A549 (cell line): Measurements from ENCODE around the gene CNOT3.

Source experiments
- CHD2 ChIP-seq: fragments of 150-350 bp; IDR thresholded peaks from 2 replicates; pipeline ENCODE4 v1.6.1; 2014; ENCODE audit warnings: low read length; ENCODE audit not compliant: partially characterized antibody
- CTCF ChIP-seq: fragments of >200 bp; sonication (Bioruptor Twin); formaldehyde crosslinking; IDR thresholded peaks from 3 replicates; pipeline ENCODE4 v1.5.1; 2016
- JUN ChIP-seq, 2 experiments: fragments of >200 bp; sonication (Bioruptor Twin); formaldehyde crosslinking; IDR thresholded peaks; 2 replicates in 1 of 2; 3 replicates in 1 of 2; pipeline ENCODE4 v1.6.1; 2016 to 2017
- KDM5A ChIP-seq: fragments of 200-600 bp; sonication (generic); IDR thresholded peaks from 2 replicates; pipeline ENCODE4 v1.6.1; 2016; ENCODE audit warnings: antibody characterized with exemption, mild to moderate bottlenecking
- MAX ChIP-seq: IDR thresholded peaks from 2 replicates; pipeline ENCODE4 v1.6.1; 2012
- NPAS2 ChIP-seq: fragments of 250-450 bp; sonication (Bioruptor Pico); IDR thresholded peaks from 2 replicates; pipeline ENCODE4 v1.8.0; 2022; ENCODE audit warnings: mild to moderate bottlenecking, moderate library complexity, borderline replicate concordance
- NR3C1 ChIP-seq: fragments of >200 bp; sonication (Bioruptor Twin); formaldehyde crosslinking; IDR thresholded peaks from 3 replicates; pipeline ENCODE4 v1.6.1; 2017
- POLR2A ChIP-seq: IDR thresholded peaks from 2 replicates; pipeline ENCODE4 v1.6.1; 2012; ENCODE audit warnings: mild to moderate bottlenecking, low read length
- REST ChIP-seq: fragments of 200-600 bp; sonication (generic); IDR thresholded peaks from 2 replicates; pipeline ENCODE4 v1.6.1; 2016; ENCODE audit warnings: antibody characterized with exemption, mild to moderate bottlenecking, moderate library complexity
- TP53 ChIP-seq: fragments of 250-450 bp; sonication (Bioruptor Pico); IDR thresholded peaks from 2 replicates; pipeline ENCODE4 v1.5.0; 2021; ENCODE audit warnings: mild to moderate bottlenecking, moderate library complexity
- USF2 ChIP-seq: fragments of 450-650 bp; IDR thresholded peaks from 2 replicates; pipeline ENCODE4 v1.6.1; 2014; ENCODE audit warnings: antibody characterized with exemption
- ZNF302 ChIP-seq: fragments of 250-450 bp; sonication (Bioruptor Pico); IDR thresholded peaks from 2 replicates; pipeline ENCODE4 v1.9.0; 2021; ENCODE audit warnings: inconsistent platforms, mild to moderate bottlenecking, moderate library complexity

GRCh38 chr19:54186351-54186750 lies 48.8 kb downstream of the CNOT3 start:
- TF ChIP-seq JUN (IDR thresholded peaks at IDR 0.05): no peak
- no peak for TF ChIP-seq CHD2
- no peak for TF ChIP-seq CTCF
- TF ChIP-seq ZNF302 (CRISPR knock-in tag): no peak
- no peak for TF ChIP-seq REST
- TF ChIP-seq USF2: no peak
- TF ChIP-seq NPAS2 (CRISPR knock-in tag): no peak
- TF ChIP-seq POLR2A: no peak
- no peak for TF ChIP-seq KDM5A
- TF ChIP-seq TP53 (CRISPR knock-in tag): no peak
- no peak for TF ChIP-seq MAX
- no peak for TF ChIP-seq NR3C1
